ENCODE data around the gene ATP5F1B. TPM values are rescaled to one million over a fixed set of nuclear protein-coding genes. Genes with fewer than 3 reads are reported as not detected.
A peak's percentile ranks its signal among the peaks of the same experiment; 100 is the strongest.

The ATP5F1B gene
- total RNA-seq, 1 experiment from 2014 or later: 1,064 TPM

DNA sequence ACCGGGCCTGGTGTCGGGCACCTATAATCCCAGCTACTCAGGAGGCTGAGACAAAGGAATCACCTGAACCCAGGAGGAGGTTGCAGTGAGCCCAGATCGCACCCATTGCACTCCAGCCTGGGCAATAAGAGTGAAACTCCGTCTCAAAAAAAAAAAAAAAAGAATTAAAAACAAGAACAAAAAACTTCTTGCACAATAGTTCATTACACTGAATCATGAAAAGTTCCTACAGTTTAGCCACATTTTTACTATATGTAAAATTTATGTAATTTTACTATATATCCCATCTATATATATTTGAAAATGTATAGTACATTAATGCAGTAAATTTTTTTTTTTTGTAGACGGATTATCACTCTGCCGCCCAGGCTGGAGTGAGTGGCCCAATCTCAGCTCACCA is 4.6 kb downstream of the ATP5F1B start (continued):
- TF ChIP-seq, protein P1, sequence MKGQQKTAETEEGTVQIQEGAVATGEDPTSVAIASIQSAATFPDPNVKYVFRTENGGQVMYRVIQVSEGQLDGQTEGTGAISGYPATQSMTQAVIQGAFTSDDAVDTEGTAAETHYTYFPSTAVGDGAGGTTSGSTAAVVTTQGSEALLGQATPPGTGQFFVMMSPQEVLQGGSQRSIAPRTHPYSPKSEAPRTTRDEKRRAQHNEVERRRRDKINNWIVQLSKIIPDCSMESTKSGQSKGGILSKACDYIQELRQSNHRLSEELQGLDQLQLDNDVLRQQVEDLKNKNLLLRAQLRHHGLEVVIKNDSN (CRISPR knock-in tag; IDR thresholded peaks at IDR 0.05): no peak
- TF ChIP-seq ZNF121 (CRISPR knock-in tag; IDR thresholded peaks at IDR 0.05) (no peak), CREB1 (CRISPR knock-in tag; IDR thresholded peaks at IDR 0.05) (no peak)

DNA sequence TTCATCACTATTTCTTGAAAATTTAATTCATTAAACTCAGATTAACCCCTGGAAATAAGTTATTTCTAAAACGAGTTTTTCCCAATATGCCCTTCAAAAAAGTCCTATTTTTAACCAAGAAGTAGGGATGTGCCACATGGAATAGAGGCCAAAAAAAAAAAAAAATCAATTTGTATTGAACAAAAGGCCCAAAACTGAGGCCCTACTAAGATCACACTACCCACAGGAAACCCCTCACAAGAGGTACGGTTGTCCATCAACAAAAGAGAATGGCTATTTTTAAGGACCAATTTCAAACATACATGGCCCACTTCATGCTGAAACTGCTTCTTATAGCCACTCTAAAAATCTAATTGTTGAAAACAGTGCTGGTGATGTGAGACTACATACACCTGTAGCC is 8.2 kb downstream of the ATP5F1B start:
- ATAC-seq (no peak), DNase-seq (ENCODE audit: low spot score) (no peak)
- Mint-ChIP-seq H3K27ac (peak overlapping the region; percentile 99), H3K4me3 (no peak overlapping the region), H3K36me3 (peaks cover 44% of the 10 kb centered on the region), H3K4me1 (peaks cover 36% of the 10 kb centered on the region), H3K27me3 (ENCODE audit: low read depth) (no peaks in the 10 kb centered on the region), H3K9me3 (no peaks in the 10 kb centered on the region)
- TF ChIP-seq ESRRA (CRISPR knock-in tag; IDR thresholded peaks at IDR 0.05; ENCODE audit: borderline replicate concordance) (no peak), ELF4 (CRISPR knock-in tag; IDR thresholded peaks at IDR 0.05; ENCODE audit: low read depth) (no peak), FOXJ3 (CRISPR knock-in tag; IDR thresholded peaks at IDR 0.05; ENCODE audit: borderline replicate concordance) (no peak), ZNF219 (CRISPR knock-in tag; IDR thresholded peaks at IDR 0.05; ENCODE audit: borderline replicate concordance) (no peak), TP53 (CRISPR knock-in tag; IDR thresholded peaks at IDR 0.05) (no peak)
- TF ChIP-seq, protein P2, sequence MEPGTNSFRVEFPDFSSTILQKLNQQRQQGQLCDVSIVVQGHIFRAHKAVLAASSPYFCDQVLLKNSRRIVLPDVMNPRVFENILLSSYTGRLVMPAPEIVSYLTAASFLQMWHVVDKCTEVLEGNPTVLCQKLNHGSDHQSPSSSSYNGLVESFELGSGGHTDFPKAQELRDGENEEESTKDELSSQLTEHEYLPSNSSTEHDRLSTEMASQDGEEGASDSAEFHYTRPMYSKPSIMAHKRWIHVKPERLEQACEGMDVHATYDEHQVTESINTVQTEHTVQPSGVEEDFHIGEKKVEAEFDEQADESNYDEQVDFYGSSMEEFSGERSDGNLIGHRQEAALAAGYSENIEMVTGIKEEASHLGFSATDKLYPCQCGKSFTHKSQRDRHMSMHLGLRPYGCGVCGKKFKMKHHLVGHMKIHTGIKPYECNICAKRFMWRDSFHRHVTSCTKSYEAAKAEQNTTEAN (CRISPR knock-in tag; IDR thresholded peaks at IDR 0.05): no peak
- TF ChIP-seq, protein P3, sequence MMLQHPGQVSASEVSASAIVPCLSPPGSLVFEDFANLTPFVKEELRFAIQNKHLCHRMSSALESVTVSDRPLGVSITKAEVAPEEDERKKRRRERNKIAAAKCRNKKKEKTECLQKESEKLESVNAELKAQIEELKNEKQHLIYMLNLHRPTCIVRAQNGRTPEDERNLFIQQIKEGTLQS (CRISPR knock-in tag; conservative IDR thresholded peaks at IDR 0.05): no peak
- TF ChIP-seq, protein P4, sequence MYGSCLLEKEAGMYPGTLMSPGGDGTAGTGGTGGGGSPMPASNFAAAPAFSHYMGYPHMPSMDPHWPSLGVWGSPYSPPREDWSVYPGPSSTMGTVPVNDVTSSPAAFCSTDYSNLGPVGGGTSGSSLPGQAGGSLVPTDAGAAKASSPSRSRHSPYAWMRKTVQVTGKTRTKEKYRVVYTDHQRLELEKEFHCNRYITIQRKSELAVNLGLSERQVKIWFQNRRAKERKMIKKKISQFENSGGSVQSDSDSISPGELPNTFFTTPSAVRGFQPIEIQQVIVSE (CRISPR knock-in tag; IDR thresholded peaks at IDR 0.05; ENCODE audit: borderline replicate concordance): no peak
- ChIA-PET POLR2A (interaction anchor here (1.0 kb wide), 1 partner anchor 8 kb away, joined by 3 read pairs; no protein-coding TSS in a partner anchor), CTCF (interaction anchor here (5.3 kb wide), 1 partner anchor 15 kb away, joined by 84 read pairs; no protein-coding TSS in a partner anchor)

DNA sequence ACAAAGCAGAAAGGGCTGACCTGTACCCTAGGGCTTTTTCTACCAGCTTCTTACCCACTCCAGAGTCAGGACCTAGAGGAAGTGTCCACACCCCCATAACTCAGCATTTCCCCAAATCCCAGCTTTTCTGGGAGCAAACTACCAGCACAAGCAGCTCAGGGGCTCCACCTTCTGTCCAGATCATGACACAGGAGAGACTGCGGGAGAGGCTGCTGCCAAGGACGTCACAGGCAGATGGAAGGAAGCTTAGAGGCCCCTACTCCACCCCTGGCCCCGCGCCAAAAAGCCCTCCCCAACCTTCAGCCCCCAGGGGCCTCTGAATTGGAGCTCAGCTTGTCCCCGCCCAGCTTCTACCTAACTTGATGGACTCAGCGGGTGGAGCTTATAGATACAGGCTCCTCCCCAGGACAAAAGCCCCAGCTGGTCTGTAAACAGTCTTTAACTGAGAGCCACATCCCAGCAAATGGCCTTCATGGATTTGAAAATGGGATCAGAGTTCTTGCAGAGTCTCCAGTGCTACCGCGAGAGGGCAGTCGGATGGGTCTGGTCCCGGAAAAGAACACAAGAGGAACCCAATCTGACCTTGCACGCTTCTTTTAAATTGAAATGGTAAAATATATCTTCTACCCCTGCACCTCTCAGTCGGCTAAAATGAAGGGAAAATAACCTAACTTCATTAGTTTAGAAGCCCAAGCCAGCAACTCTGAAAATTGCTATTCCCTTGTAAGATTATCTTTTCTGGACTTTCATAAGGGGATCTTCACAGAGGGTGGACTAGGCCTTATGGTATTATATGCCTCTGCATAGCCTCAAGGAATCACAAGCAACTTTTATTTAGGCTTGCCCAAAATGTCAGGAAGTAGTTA is 8.9 kb downstream of the ATP5F1B start:
- H3K9me3 Mint-ChIP-seq: no peaks in the 10 kb centered on the region
- H3K4me3 Mint-ChIP-seq: peak overlapping the region; percentile 97
- H3K36me3 Mint-ChIP-seq: peaks cover 37% of the 10 kb centered on the region
- CTCF ChIA-PET: interaction anchor here (0.6 to 5.3 kb wide), 84 partner anchors 9 to 822 kb away, joined by 3 to 84 read pairs (median 4); partner anchors contain the start of genes ATP5F1B, CNPY2, DNAJC14 and ESYT1
- ATAC-seq (peak; percentile 70), DNase-seq (ENCODE audit: low spot score) (peak; percentile 99)
- no peaks in the 10 kb centered on the region for H3K27me3 Mint-ChIP-seq (ENCODE audit: low read depth)
- peaks cover 42% of the 10 kb centered on the region for H3K4me1 Mint-ChIP-seq
- POLR2A ChIA-PET: interaction anchor here (0.5 to 1.3 kb wide), 19 partner anchors 9 to 509 kb away, joined by 3 to 14 read pairs (median 3); partner anchors contain the start of genes ATP5F1B, ESYT1, GLS2 and LRP1
- peak overlapping the region; percentile 99 for H3K27ac Mint-ChIP-seq
- no peak for TF ChIP-seq GRHL2 (CRISPR knock-in tag; IDR thresholded peaks at IDR 0.05; ENCODE audit: insufficient replicate concordance, severe bottlenecking)
- TF ChIP-seq, protein P5, sequence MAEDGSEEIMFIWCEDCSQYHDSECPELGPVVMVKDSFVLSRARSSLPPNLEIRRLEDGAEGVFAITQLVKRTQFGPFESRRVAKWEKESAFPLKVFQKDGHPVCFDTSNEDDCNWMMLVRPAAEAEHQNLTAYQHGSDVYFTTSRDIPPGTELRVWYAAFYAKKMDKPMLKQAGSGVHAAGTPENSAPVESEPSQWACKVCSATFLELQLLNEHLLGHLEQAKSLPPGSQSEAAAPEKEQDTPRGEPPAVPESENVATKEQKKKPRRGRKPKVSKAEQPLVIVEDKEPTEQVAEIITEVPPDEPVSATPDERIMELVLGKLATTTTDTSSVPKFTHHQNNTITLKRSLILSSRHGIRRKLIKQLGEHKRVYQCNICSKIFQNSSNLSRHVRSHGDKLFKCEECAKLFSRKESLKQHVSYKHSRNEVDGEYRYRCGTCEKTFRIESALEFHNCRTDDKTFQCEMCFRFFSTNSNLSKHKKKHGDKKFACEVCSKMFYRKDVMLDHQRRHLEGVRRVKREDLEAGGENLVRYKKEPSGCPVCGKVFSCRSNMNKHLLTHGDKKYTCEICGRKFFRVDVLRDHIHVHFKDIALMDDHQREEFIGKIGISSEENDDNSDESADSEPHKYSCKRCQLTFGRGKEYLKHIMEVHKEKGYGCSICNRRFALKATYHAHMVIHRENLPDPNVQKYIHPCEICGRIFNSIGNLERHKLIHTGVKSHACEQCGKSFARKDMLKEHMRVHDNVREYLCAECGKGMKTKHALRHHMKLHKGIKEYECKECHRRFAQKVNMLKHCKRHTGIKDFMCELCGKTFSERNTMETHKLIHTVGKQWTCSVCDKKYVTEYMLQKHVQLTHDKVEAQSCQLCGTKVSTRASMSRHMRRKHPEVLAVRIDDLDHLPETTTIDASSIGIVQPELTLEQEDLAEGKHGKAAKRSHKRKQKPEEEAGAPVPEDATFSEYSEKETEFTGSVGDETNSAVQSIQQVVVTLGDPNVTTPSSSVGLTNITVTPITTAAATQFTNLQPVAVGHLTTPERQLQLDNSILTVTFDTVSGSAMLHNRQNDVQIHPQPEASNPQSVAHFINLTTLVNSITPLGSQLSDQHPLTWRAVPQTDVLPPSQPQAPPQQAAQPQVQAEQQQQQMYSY (CRISPR knock-in tag; IDR thresholded peaks at IDR 0.05): no peak
- TF ChIP-seq, protein P6, sequence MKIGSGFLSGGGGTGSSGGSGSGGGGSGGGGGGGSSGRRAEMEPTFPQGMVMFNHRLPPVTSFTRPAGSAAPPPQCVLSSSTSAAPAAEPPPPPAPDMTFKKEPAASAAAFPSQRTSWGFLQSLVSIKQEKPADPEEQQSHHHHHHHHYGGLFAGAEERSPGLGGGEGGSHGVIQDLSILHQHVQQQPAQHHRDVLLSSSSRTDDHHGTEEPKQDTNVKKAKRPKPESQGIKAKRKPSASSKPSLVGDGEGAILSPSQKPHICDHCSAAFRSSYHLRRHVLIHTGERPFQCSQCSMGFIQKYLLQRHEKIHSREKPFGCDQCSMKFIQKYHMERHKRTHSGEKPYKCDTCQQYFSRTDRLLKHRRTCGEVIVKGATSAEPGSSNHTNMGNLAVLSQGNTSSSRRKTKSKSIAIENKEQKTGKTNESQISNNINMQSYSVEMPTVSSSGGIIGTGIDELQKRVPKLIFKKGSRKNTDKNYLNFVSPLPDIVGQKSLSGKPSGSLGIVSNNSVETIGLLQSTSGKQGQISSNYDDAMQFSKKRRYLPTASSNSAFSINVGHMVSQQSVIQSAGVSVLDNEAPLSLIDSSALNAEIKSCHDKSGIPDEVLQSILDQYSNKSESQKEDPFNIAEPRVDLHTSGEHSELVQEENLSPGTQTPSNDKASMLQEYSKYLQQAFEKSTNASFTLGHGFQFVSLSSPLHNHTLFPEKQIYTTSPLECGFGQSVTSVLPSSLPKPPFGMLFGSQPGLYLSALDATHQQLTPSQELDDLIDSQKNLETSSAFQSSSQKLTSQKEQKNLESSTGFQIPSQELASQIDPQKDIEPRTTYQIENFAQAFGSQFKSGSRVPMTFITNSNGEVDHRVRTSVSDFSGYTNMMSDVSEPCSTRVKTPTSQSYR (CRISPR knock-in tag; IDR thresholded peaks at IDR 0.05): no peak
- TF ChIP-seq, protein P7, sequence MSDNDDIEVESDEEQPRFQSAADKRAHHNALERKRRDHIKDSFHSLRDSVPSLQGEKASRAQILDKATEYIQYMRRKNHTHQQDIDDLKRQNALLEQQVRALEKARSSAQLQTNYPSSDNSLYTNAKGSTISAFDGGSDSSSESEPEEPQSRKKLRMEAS (CRISPR knock-in tag; IDR thresholded peaks at IDR 0.05): peak; percentile 24; the same call in 1 of the 2 replicates
- TF ChIP-seq MYBL2 (CRISPR knock-in tag; IDR thresholded peaks at IDR 0.05): no peak
- TF ChIP-seq ZNF671 (CRISPR knock-in tag; IDR thresholded peaks at IDR 0.05): 0 out of 2 replicates have a peak, but pooled peaks have one; percentile 46
- TF ChIP-seq FOXK1 (CRISPR knock-in tag; IDR thresholded peaks at IDR 0.05): peak; percentile 50; the same call in 1 of the 2 replicates
- TF ChIP-seq TEAD1 (CRISPR knock-in tag; IDR thresholded peaks at IDR 0.05): peak; percentile 9
- peak; percentile 83 for TF ChIP-seq CREM (CRISPR knock-in tag; IDR thresholded peaks at IDR 0.05)
- no peak for TF ChIP-seq HMGA2 (CRISPR knock-in tag; IDR thresholded peaks at IDR 0.05)
- TF ChIP-seq ZNF317 (CRISPR knock-in tag; IDR thresholded peaks at IDR 0.05; ENCODE audit: borderline replicate concordance, low read depth): no peak
- TF ChIP-seq CREB1 (CRISPR knock-in tag; IDR thresholded peaks at IDR 0.05): no peak
